Neuronal stem cell (in vitro differentiated cells): ENCODE data around the gene ATF6B.

Source experiments
- DNase-seq: peaks from one replicate; pipeline ENCODE4 v3.0.0-alpha.2; 2013; ENCODE audit warnings: low spot score
- H2AFZ ChIP-seq: one replicate; pipeline ENCODE4 v1.6.1; 2013; ENCODE audit warnings: mild to moderate bottlenecking, low read length, inconsistent platforms
- H2AK5ac ChIP-seq: 2 replicates; pipeline ENCODE4 v1.6.1; 2013; ENCODE audit warnings: low read depth, mild to moderate bottlenecking, inconsistent platforms, low read length, moderate library complexity, mixed read lengths
- H2BK120ac ChIP-seq: 2 replicates; pipeline ENCODE4 v1.6.1; 2013; ENCODE audit warnings: low read depth, mild to moderate bottlenecking, inconsistent platforms, low read length, moderate library complexity, mixed read lengths
- H2BK12ac ChIP-seq: one replicate; pipeline ENCODE4 v1.6.1; 2013; ENCODE audit warnings: low read length, inconsistent platforms
- H2BK15ac ChIP-seq: 2 replicates; pipeline ENCODE4 v1.6.1; 2013; ENCODE audit warnings: mild to moderate bottlenecking, low read length, inconsistent platforms, mixed read lengths
- H2BK5ac ChIP-seq: one replicate; pipeline ENCODE4 v1.6.1; 2013; ENCODE audit warnings: inconsistent platforms, mild to moderate bottlenecking, low read length, moderate library complexity
- H3K14ac ChIP-seq: one replicate; pipeline ENCODE4 v1.6.1; 2013; ENCODE audit warnings: low read length, inconsistent platforms
- H3K18ac ChIP-seq: 2 replicates; pipeline ENCODE4 v1.6.1; 2013; ENCODE audit warnings: low read length, inconsistent platforms
- H3K23ac ChIP-seq: 2 replicates; pipeline ENCODE4 v1.6.1; 2013; ENCODE audit warnings: low read depth, mild to moderate bottlenecking, mixed read lengths, low read length, inconsistent platforms; ENCODE audit not compliant: poor library complexity
- H3K27ac ChIP-seq: replicated peaks from 3 replicates; pipeline ENCODE4 v1.5.1; 2013; ENCODE audit warnings: low read length, inconsistent platforms
- H3K27me3 ChIP-seq, 3 experiments: 2 replicates each; pipeline ENCODE4 v1.6.1; 2013; ENCODE audit warnings: low read length in 3 of 3, mild to moderate bottlenecking in 2 of 3, inconsistent platforms in 1 of 3, low read depth in 1 of 3, mixed read lengths in 1 of 3, moderate library complexity in 1 of 3; ENCODE audit not compliant: control insufficient read depth in 3 of 3, insufficient read depth in 3 of 3
- H3K36me3 ChIP-seq, 2 donors: replicated peaks in 1 of 2; 2 replicates each; pipeline ENCODE4 v1.6.1; 2013; ENCODE audit warnings: low read length in 2 of 2; ENCODE audit not compliant: control insufficient read depth in 2 of 2, insufficient read depth in 2 of 2
- H3K4ac ChIP-seq: 2 replicates; pipeline ENCODE4 v1.6.1; 2013; ENCODE audit warnings: inconsistent platforms, mild to moderate bottlenecking, low read length, moderate library complexity
- H3K4me1 ChIP-seq, 2 donors: 1 replicate in 1 of 2; 2 replicates in 1 of 2; pipeline ENCODE4 v1.6.1; 2013; ENCODE audit warnings: low read length in 2 of 2, low read depth in 1 of 2; ENCODE audit not compliant: control insufficient read depth in 2 of 2, insufficient read depth in 1 of 2
- H3K4me2 ChIP-seq: one replicate; pipeline ENCODE4 v1.6.1; 2013; ENCODE audit warnings: mild to moderate bottlenecking, low read length, inconsistent platforms; ENCODE audit not compliant: insufficient read depth, poor library complexity, severe bottlenecking
- H3K4me3 ChIP-seq, 2 donors: 2 replicates each; pipeline ENCODE4 v1.5.1; 2013; ENCODE audit warnings: low read length in 2 of 2, mild to moderate bottlenecking in 2 of 2, inconsistent platforms in 1 of 2, moderate library complexity in 1 of 2
- H3K79me1 ChIP-seq: one replicate; pipeline ENCODE4 v1.6.1; 2013; ENCODE audit warnings: low read depth, mild to moderate bottlenecking, inconsistent platforms, low read length, moderate library complexity
- H3K9ac ChIP-seq: one replicate; pipeline ENCODE4 v1.6.1; 2013; ENCODE audit warnings: mild to moderate bottlenecking, low read depth, low read length, inconsistent platforms; ENCODE audit not compliant: poor library complexity
- H3K9me3 ChIP-seq, 2 donors: replicated peaks in 1 of 2; 2 replicates each; pipeline versions ENCODE3 to v1.6.1; 2013; ENCODE audit warnings: low read length in 2 of 2, mild to moderate bottlenecking in 2 of 2, inconsistent platforms in 1 of 2, low read depth in 1 of 2, mixed read lengths in 1 of 2, moderate library complexity in 1 of 2; ENCODE audit not compliant: control insufficient read depth in 2 of 2, insufficient read depth in 1 of 2
- H4K8ac ChIP-seq: one replicate; pipeline ENCODE4 v1.6.1; 2013; ENCODE audit warnings: low read depth, mild to moderate bottlenecking, inconsistent platforms, low read length, moderate library complexity
- H4K91ac ChIP-seq: one replicate; pipeline ENCODE4 v1.6.1; 2013; ENCODE audit warnings: low read length, low read depth, mild to moderate bottlenecking, inconsistent platforms; ENCODE audit not compliant: poor library complexity
- whole genome bisulfite sequencing, 2 donors: extraction: QIAGEN DNeasy Blood & Tissue Kit; methylation state at CpG; one replicate each; pipeline ENCODE4 v1.1.7; 2013; ENCODE audit warnings: missing lambda C conversion rate in 2 of 2, mixed read lengths in 1 of 2; ENCODE audit not compliant: insufficient read length in 2 of 2, insufficient replicate concordance in 1 of 2; ENCODE audit errors: extremely low coverage in 2 of 2; 5-methylcytosine and 5-hydroxymethylcytosine counted together

Gene ATF6B

GRCh38 chr6:32085759-32086459, 42.1 kb downstream of the ATF6B start:
- H3K14ac ChIP-seq = no peak overlapping the region
- no peak overlapping the region for H3K27ac ChIP-seq
- H3K9me3 ChIP-seq = no peaks in the 10 kb centered on the region
- H3K27me3 ChIP-seq = peaks cover 0 to 63% (median 8%) of the 10 kb centered on the region in 3 experiments
- H3K36me3 ChIP-seq = no peaks in the 10 kb centered on the region
- no peak overlapping the region for H3K9ac ChIP-seq
- no peak overlapping the region for H3K23ac ChIP-seq
- no peak overlapping the region for H4K8ac ChIP-seq
- no peak overlapping the region for H2BK15ac ChIP-seq
- H2AK5ac ChIP-seq = peak overlapping the region; percentile 49
- H2BK120ac ChIP-seq = no peak overlapping the region
- no peak overlapping the region for H2BK12ac ChIP-seq
- H4K91ac ChIP-seq = no peak overlapping the region
- H3K79me1 ChIP-seq = no peaks in the 10 kb centered on the region
- WGBS, 2 donors = no CpG with 5 or more reads among the region's 17 CpGs
- DNase-seq = no peak
- peaks cover 0 to 2% of the 10 kb centered on the region in 2 donors for H3K4me1 ChIP-seq
- H3K4ac ChIP-seq = no peak overlapping the region
- no peak overlapping the region for H2AFZ ChIP-seq
- no peak overlapping the region for H3K4me3 ChIP-seq
- no peak overlapping the region for H2BK5ac ChIP-seq
- no peak overlapping the region for H3K4me2 ChIP-seq
- H3K18ac ChIP-seq = no peak overlapping the region

GRCh38 chr6:32084780-32085179, 43.3 kb downstream of the ATF6B start:
- H4K91ac ChIP-seq = no peak overlapping the region
- peaks cover 0 to 58% (median 8%) of the 10 kb centered on the region in 3 experiments for H3K27me3 ChIP-seq

GRCh38 chr6:32083812-32084768, 44.0 kb downstream of the ATF6B start:
- no peak overlapping the region for H3K14ac ChIP-seq
- no peak overlapping the region for H3K4ac ChIP-seq
- no peak overlapping the region for H4K91ac ChIP-seq
- H2AFZ ChIP-seq = no peak overlapping the region
- H2AK5ac ChIP-seq = peak overlapping the region; percentile 22
- no peak overlapping the region for H4K8ac ChIP-seq
- H3K79me1 ChIP-seq = no peaks in the 10 kb centered on the region
- H3K4me3 ChIP-seq = no peak overlapping the region
- H3K9ac ChIP-seq = peak overlapping the region; percentile 30
- H3K27me3 ChIP-seq = peaks cover 0 to 51% (median 8%) of the 10 kb centered on the region in 3 experiments
- H3K23ac ChIP-seq = no peak overlapping the region
- H3K4me2 ChIP-seq = no peak overlapping the region
- H3K4me1 ChIP-seq = peaks cover 0 to 4% of the 10 kb centered on the region in 2 donors
- H2BK120ac ChIP-seq = no peak overlapping the region
- peak overlapping the region; percentile 60 for H2BK12ac ChIP-seq
- WGBS, 2 donors = no CpG with 5 or more reads among the region's 22 CpGs
- H3K27ac ChIP-seq = no peak overlapping the region
- no peak overlapping the region for H2BK5ac ChIP-seq
- no peaks in the 10 kb centered on the region for H3K9me3 ChIP-seq
- H3K18ac ChIP-seq = no peak overlapping the region
- no peak overlapping the region for H2BK15ac ChIP-seq
- no peaks in the 10 kb centered on the region for H3K36me3 ChIP-seq
- DNase-seq = no peak

More at GRCh38 chr6:32084780-32085179, 43.3 kb downstream of the ATF6B start:
- no peak overlapping the region for H3K9ac ChIP-seq
- H3K27ac ChIP-seq = no peak overlapping the region
- H3K79me1 ChIP-seq = no peaks in the 10 kb centered on the region
- peak overlapping the region; percentile 22 for H2AK5ac ChIP-seq
- no CpG with 5 or more reads among the region's 2 CpGs for WGBS, 2 donors
- H2BK5ac ChIP-seq = no peak overlapping the region
- no peak overlapping the region for H2BK120ac ChIP-seq
- H2AFZ ChIP-seq = no peak overlapping the region
- no peak for DNase-seq
- no peak overlapping the region for H2BK12ac ChIP-seq
- no peak overlapping the region for H3K18ac ChIP-seq
- no peak overlapping the region for H4K8ac ChIP-seq
- H3K4ac ChIP-seq = no peak overlapping the region
- H3K4me3 ChIP-seq = no peak overlapping the region
- H2BK15ac ChIP-seq = no peak overlapping the region
- H3K14ac ChIP-seq = no peak overlapping the region
- no peaks in the 10 kb centered on the region for H3K36me3 ChIP-seq
- no peak overlapping the region for H3K4me2 ChIP-seq
- H3K23ac ChIP-seq = no peak overlapping the region
- H3K4me1 ChIP-seq = peaks cover 0 to 3% of the 10 kb centered on the region in 2 donors
- no peaks in the 10 kb centered on the region for H3K9me3 ChIP-seq

- Histone ChIP-seq H3K14ac (no peak overlapping the region), H4K8ac (peak overlapping the region; percentile 7), H2BK5ac (no peak overlapping the region), H3K79me1 (no peaks in the 10 kb centered on the region), H3K27ac (no peak overlapping the region), H3K4me1 (peaks cover 0 to 4% of the 10 kb centered on the region in 2 donors), H3K23ac (peak overlapping the region; percentile 48), H2AK5ac (no peak overlapping the region), H3K4me3 (no peak overlapping the region), H2BK12ac (no peak overlapping the region), H3K36me3 (no peaks in the 10 kb centered on the region), H3K27me3 (peaks cover 0 to 40% (median 8%) of the 10 kb centered on the region in 3 experiments), H2AFZ (no peak overlapping the region), H3K4me2 (no peak overlapping the region), H3K4ac (no peak overlapping the region), H2BK120ac (no peak overlapping the region), H4K91ac (no peak overlapping the region), H3K9me3 (no peaks in the 10 kb centered on the region), H3K18ac (peak overlapping the region; percentile 3), H3K9ac (no peak overlapping the region), H2BK15ac (no peak overlapping the region)
- WGBS, 2 donors = no CpG with 5 or more reads among the region's 9 CpGs
- DNase-seq = no peak
These were observed 45.1 kb downstream of the ATF6B start for GRCh38 chr6:32082935-32083334.
